Gastrocnemius medialis (tissue), 4 donors: Measurements from ENCODE around the gene DNAAF5. TPM values are rescaled to one million over a fixed set of nuclear protein-coding genes. Genes with fewer than 3 reads are reported as not detected.

Experiments
- ATAC-seq, 2 donors: fragments of 150-250 bp; one replicate each; pipeline ENCODE4 v1.9.1; 2016
- DNase-seq, 2 donors: peaks; one replicate each; pipeline ENCODE4 v3.0.0-alpha.2; 2019
- H3K27ac ChIP-seq, 4 donors: fragments of 200-600 bp; sonication (generic); 1 replicate in 1 of 4; 2 replicates in 3 of 4; pipeline ENCODE4 v1.5.1; 2016 to 2018; ENCODE audit warnings: mild to moderate bottlenecking in 2 of 4, moderate library complexity in 1 of 4
- H3K27me3 ChIP-seq, 3 donors: fragments of 200-600 bp; sonication (generic) in 2 of 3; 1 replicate in 1 of 3; 2 replicates in 2 of 3; pipeline versions ENCODE4 v1.5.1 to v1.6.0; 2016 to 2019; ENCODE audit warnings: mild to moderate bottlenecking in 1 of 3, moderate library complexity in 1 of 3
- H3K36me3 ChIP-seq, 2 donors: fragments of 200-600 bp; sonication (generic) in 1 of 2; one replicate each; pipeline ENCODE4 v1.5.1; 2017 to 2018
- H3K4me1 ChIP-seq, 2 donors: fragments of 200-600 bp; sonication (generic) in 1 of 2; one replicate each; pipeline ENCODE4 v1.5.1; 2016 to 2017; ENCODE audit warnings: mild to moderate bottlenecking in 2 of 2
- H3K4me3 ChIP-seq, 4 donors: fragments of 200-600 bp; sonication (generic) in 3 of 4; 1 replicate in 1 of 4; 2 replicates in 3 of 4; pipeline ENCODE4 v1.5.1; 2016 to 2019; ENCODE audit warnings: mild to moderate bottlenecking in 2 of 4
- H3K9me3 ChIP-seq, 3 donors: fragments of 200-600 bp; sonication (generic) in 2 of 3; 1 replicate in 1 of 3; 2 replicates in 2 of 3; pipeline ENCODE4 v1.5.1; 2016 to 2019
- CTCF ChIP-seq, 5 experiments: fragments of 450-650 bp in 3 of 5; fragments of 200-600 bp in 2 of 5; sonication (generic) in 2 of 5; IDR thresholded peaks in 4 of 5; conservative IDR thresholded peaks in 1 of 5; 1 replicate in 4 of 5; 2 replicates in 1 of 5; pipeline ENCODE4 v1.5.1; 2016 to 2019; ENCODE audit warnings: antibody characterized with exemption in 5 of 5, mild to moderate bottlenecking in 3 of 5, moderate library complexity in 3 of 5
- POLR2A ChIP-seq, 2 donors: fragments of 450-650 bp; IDR thresholded peaks; one replicate each; pipeline ENCODE4 v1.6.1; 2017; ENCODE audit warnings: antibody characterized with exemption in 2 of 2, mild to moderate bottlenecking in 2 of 2, moderate library complexity in 2 of 2
- in situ Hi-C, 4 donors: fragments of 200-750 bp; cut with MboI; loops; one replicate each; pipeline versions ENCODE4 v1.15.0 to v1.8.0; 2017; ENCODE audit warnings: low sequenced_read_pairs in 4 of 4
- intact Hi-C: fragments of 100-400 bp; cut with DNase I; formaldehyde crosslinking; loops from one replicate; pipeline ENCODE4 v1.15.1; 2023; ENCODE audit warnings: low total_unique reads
- total RNA-seq, 4 donors: library from RNA; depleted of rRNA; stranded (reverse); fragments of >200 nt; gene quantifications; one replicate each; pipeline versions ENCODE4 v1.1.0 to v1.2.3, GENCODE V29; 2016

Gene DNAAF5
- total RNA-seq, 4 donors from 2014 or later: 22.4 to 36.2 (median 30.6) TPM

- intact Hi-C loops (no loop called here), in situ Hi-C loops (no loop called here)
- Histone ChIP-seq H3K27me3 (no peaks in the 10 kb centered on the region), H3K4me3 (no peak overlapping the region), H3K9me3 (peaks cover 0 to 10% (median 7%) of the 10 kb centered on the region in 3 donors), H3K36me3 (no peaks in the 10 kb centered on the region), H3K4me1 (no peaks in the 10 kb centered on the region), H3K27ac (no peak overlapping the region)
- ATAC-seq: no peak
- TF ChIP-seq CTCF (IDR thresholded peaks at IDR 0.05 in 4 of 5, conservative IDR thresholded peaks at IDR 0.05 in 1 of 5) (no peak), POLR2A (IDR thresholded peaks at IDR 0.05) (no peak)
- no peak for DNase-seq
These were observed 43.7 kb upstream of the DNAAF5 start for GRCh38 chr7:682810-683209.

GRCh38 chr7:683526-684205, 42.8 kb upstream of the DNAAF5 start:
- no peak for ATAC-seq

GRCh38 chr7:684416-684815, 42.1 kb upstream of the DNAAF5 start:
- H3K27ac ChIP-seq: no peak overlapping the region
- in situ Hi-C loops: no loop called here
- H3K27me3 ChIP-seq: no peaks in the 10 kb centered on the region
- no peak for DNase-seq
- H3K4me1 ChIP-seq: no peaks in the 10 kb centered on the region
- H3K36me3 ChIP-seq: no peaks in the 10 kb centered on the region
- H3K9me3 ChIP-seq: peaks cover 0 to 18% (median 7%) of the 10 kb centered on the region in 3 donors
- no peak for ATAC-seq
- H3K4me3 ChIP-seq: no peak overlapping the region
- TF ChIP-seq CTCF (IDR thresholded peaks at IDR 0.05 in 4 of 5, conservative IDR thresholded peaks at IDR 0.05 in 1 of 5) (no peak), POLR2A (IDR thresholded peaks at IDR 0.05) (no peak)
- intact Hi-C loops: no loop called here

More at GRCh38 chr7:683526-684205, 42.8 kb upstream of the DNAAF5 start:
- Histone ChIP-seq H3K27ac (no peak overlapping the region), H3K27me3 (no peaks in the 10 kb centered on the region), H3K4me1 (no peaks in the 10 kb centered on the region), H3K4me3 (no peak overlapping the region), H3K36me3 (no peaks in the 10 kb centered on the region), H3K9me3 (peaks cover 0 to 12% (median 7%) of the 10 kb centered on the region in 3 donors)
- in situ Hi-C loops (no loop called here), intact Hi-C loops (no loop called here)
- DNase-seq: no peak
- TF ChIP-seq POLR2A (IDR thresholded peaks at IDR 0.05) (no peak), CTCF (IDR thresholded peaks at IDR 0.05 in 4 of 5, conservative IDR thresholded peaks at IDR 0.05 in 1 of 5) (no peak)

- no peak for DNase-seq
- no peak overlapping the region for H3K27ac ChIP-seq
- no peaks in the 10 kb centered on the region for H3K27me3 ChIP-seq
- no peaks in the 10 kb centered on the region for H3K36me3 ChIP-seq
- in situ Hi-C loops: no loop called here
- no peak for ATAC-seq
- no peak overlapping the region for H3K4me3 ChIP-seq
- TF ChIP-seq CTCF (IDR thresholded peaks at IDR 0.05 in 4 of 5, conservative IDR thresholded peaks at IDR 0.05 in 1 of 5) (no peak), POLR2A (IDR thresholded peaks at IDR 0.05) (no peak)
- no peaks in the 10 kb centered on the region for H3K4me1 ChIP-seq
- peaks cover 0 to 18% (median 7%) of the 10 kb centered on the region in 3 donors for H3K9me3 ChIP-seq
- intact Hi-C loops: no loop called here
These were observed 41.0 kb upstream of the DNAAF5 start for GRCh38 chr7:685540-685939.
